GM19455 (cell line): ENCODE results near the gene ACTL8.

Source experiments
- ATAC-seq: cut with Tn5 transposase; IDR thresholded peaks from one replicate; pipeline ENCODE4 v1.9.1; 2021; ENCODE audit not compliant: unreplicated experiment

ACTL8 gene

GRCh38 chr1:17874231-17874630 lies 119.1 kb downstream of the ACTL8 start:
- ATAC-seq: no peak

- no peak for ATAC-seq
These were observed 119.6 kb downstream of the ACTL8 start for GRCh38 chr1:17874710-17875109.

- ATAC-seq: no peak
These were observed 120.2 kb downstream of the ACTL8 start for GRCh38 chr1:17875171-17875881.

GRCh38 chr1:17875882-17876280 lies 120.7 kb downstream of the ACTL8 start:
- ATAC-seq: no peak
